NCI-H82 (cell line): ENCODE measurements around the gene SDCCAG8.

Experiments
- DNase-seq: peaks from one replicate; lab custom pipeline; 2025; lab: John Stamatoyannopoulos, UW

Gene SDCCAG8

DNA sequence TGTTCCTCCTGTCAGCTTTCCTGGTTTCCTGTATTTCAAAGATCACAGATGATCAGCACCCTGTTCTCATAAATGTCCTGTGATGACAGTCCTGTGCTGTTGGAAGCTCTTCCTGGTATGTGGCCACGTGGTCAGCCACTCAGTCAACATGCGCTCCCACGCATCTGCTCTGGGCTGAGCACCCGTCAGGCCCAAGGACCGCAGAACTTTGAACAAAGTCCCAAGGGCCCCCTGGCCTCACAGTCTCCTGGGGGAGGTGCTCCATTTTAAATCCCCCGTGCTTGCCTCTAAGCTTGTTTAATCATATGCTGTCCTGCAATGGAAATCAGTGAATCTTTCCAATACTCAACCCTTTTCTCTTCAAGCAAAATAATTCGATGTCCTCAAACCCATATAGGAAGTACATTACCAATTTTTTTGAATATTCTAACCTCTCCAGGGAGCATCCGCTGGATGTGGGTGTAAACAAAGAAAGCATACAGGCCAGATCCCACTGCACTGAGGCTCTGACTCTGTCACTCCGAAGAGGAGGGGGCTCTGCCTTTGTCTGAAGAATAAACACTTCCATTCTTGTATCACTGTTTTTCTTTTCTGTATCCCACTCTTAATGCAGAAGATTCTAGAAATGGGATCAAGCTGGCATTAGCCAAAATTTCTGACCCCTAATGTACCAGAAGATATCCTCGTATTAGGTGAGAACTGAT lies 250.3 kb downstream of the SDCCAG8 start:
- peak; percentile 66 for DNase-seq

DNA sequence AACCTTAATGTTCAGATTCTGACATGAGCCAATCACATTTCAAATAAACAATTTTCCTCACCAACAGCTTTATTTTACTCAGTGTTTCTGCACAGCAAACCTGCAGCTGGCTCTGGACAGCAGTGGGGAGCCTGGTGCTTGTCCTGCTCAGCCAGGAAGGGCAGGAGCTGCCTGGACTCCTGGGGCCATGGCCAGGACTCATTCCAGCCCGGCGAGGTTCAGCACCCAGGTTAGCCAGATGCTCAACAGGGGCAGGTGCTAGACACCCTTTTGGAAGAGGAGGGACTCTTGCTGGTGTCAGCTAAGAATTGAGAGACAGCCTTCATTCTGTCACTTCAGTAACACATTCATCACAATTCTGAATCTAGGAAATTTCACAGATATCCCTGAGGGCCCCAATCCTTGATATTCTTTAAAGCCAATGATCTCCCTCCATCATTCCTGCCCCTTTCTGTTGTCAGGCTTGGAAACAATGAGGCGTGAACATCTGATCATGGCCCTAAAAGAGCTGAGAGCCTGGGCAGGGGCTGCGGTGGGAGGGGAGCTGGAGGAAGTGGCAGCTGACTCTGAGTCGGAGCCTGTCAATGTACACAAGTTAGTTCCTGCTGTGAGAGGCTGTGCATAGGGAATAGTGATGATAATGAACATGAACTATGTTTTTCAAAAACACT lies 251.3 kb downstream of the SDCCAG8 start:
- no peak for DNase-seq

DNA sequence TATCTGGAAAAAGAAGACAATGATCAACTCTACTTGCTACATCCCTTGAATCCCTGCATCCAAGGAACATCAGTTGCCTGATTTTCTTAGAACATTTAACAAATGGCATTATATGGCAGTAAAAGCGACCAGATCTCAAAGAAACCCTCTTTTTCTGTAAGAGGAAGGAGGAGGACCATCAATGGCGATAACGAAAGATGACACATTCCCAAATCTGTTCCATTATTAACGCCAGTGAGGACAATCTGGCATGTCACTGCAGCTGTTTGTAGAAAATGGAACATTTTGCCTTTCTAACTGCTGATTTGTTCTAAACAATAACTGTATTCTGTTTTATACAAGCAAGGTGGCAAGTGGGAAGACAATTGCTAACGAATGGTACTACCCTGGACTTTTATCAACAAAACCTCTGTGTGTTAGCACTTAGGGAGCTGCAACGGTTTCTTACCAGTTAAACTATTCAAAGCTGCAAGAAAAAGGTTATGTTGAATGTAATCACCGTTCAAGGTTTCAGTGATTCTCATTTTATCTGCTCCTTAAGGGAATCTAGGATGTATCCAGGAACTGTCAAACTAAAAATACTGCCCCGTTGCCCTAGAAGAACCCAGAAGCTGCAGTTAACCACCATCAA lies 251.9 kb downstream of the SDCCAG8 start:
- no peak for DNase-seq

DNA sequence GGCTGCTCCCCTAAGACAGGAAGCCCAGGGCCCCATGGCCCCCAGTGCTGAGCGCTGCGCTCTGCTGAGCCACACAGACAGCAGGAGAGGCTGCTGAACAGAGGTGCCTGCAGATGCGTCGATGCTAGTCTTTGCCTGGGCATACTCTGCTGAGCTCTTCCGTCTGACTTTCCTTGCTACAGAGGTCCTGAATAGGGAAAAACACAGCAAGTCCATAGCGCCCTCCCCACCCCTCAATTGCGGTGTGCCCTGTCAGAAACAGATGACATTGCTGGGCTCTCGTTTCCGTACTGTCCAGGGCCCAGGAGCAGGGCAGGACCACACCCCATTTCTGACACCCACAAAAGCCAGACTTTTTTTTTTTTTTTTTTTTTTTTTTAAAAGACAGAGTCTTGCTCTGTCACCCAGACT lies 252.5 kb downstream of the SDCCAG8 start:
- no peak for DNase-seq

DNA sequence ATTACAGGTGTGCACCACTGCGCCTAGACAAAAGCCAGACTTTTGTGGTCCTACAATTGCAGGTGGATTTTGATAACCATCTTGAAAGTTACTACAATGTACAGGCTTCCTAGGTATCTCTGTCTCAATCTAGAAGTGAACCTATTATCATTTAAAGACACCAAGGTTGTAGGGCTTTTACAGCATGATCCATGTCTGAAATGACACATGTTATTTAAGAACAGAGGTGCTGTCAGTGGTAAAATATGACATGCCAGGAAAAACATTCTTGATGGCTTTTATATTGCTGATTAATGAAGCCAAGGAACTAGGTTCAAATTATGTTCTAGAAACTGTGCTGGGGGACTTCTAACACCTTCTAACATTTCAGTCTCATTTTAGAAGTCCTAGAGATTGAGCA lies 253.1 kb downstream of the SDCCAG8 start:
- no peak for DNase-seq

DNA sequence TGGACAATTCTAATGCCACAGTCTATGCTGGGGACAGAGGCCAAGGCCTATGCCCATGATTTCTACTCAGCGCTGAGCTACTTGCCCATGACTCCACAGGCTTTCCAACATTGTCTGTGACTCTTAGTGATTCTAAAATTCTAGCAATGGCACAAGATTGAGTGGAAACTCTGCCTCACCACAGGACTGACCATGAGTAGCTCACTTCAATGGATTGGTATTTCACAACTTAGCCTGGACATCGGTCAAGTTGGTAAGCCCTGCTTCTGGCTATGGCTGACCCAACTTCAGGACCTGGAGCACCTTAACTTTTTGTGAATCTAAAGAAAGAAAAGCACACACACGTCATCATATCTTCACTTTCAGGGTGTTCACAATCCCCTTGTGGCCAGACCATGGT lies 255.1 kb downstream of the SDCCAG8 start:
- no peak for DNase-seq

DNA sequence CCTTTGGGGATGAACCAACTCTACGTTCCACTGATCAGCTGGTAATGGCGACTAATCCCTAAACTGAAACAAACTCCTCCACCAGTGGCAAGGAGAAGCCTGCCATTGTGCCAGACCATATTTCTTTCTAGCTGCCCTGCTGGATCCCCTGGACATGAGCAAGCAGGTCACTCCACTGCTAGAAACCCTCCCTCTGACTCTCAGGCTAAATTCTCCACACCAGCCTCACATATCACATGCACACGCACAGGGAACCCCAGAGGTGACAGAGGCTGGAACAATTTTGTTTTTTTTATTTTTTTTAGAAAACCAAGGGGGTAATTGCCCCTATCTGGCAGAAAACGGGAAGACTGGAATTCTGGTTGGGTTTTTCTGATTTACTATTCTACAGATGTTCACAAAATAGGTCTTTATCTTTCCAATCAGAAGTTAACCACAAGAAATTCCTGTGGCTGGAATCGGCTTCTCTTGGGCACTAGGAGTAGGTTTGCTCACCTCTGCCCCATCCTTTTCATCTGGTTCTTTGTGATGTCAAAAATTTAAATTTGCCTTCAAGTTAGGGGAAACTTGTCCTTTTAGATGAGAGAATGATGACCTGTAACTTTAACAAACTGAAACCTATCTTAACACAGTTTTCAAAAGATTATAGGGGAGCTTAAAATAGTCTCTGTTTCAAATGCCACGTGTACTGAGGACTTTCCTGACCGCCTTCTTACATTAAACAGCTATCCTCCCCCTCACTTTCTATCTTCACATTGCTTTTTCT lies 258.1 kb downstream of the SDCCAG8 start:
- DNase-seq: no peak

DNA sequence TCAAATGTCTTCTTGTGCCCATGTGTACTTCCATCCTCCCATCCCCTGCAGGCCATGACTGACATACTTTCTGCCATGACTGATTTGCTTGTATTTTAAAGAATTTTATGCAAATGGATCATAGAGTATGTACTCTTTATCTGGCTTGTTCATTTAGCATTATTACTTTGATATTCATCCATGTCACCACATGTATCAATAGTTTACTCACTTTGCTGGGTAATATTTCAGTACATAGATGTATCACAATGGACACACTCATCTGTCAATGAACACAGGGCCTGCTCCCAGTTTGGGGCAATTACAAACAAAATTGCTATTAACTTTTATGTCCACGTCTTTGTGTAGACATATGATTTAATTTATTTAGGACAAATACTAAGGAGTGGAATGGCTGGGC lies 259.1 kb downstream of the SDCCAG8 start:
- DNase-seq: no peak

DNA sequence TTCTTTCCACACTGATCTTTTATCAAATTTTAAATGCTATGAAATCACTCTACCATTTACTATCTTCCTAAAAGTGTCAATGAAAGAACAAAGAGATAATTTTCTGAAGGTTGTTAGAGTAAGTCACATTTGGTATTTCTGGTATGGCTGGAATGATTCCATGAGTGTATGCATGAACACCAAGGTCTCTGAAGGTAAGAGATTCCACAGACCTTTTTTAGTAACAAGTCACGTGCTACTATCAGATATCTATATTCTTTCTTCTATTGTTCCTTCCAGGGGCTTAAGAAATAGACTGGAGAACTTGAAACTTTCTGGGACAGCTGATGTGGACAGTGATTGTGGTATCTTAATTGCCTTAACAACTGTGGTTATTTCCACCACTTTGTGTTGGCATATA lies 265.0 kb downstream of the SDCCAG8 start:
- no peak for DNase-seq

DNA sequence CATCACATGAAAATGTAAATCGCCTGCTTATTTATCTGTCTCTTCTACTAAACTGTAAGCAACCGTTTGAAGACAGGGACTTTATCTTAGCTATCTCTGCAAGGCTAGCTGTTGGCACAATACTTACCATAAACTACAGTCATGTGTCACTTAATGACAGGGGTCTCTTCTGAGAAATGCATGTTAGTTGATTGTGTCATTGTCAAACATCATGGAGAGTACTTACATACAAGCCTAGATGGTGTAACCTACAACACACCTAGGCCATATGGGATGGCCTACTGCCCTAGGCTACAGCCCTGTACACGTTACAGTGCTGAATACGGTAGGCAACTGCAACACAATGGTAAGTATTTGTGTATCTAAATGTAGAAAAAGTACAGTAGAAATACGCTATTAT lies 267.9 kb downstream of the SDCCAG8 start:
- DNase-seq: no peak

DNA sequence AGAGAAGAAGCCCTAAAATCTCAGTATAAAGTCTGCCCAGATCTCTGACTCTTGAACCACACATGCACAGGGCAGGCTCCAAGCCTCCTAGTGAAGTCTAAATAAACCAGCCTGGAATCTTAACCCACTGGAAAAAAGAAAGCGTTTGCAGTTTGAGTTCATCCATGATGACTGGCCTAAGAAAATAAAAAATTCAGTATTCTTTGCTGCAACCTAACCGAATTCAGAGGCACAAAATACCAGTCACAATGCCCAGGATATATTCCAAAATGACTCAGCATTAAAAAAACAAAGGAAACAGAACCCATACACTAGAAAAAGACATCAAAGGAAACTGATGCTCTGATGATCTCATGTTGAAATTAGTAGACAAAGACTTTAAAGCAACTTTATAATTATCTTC lies 269.2 kb downstream of the SDCCAG8 start:
- no peak for DNase-seq

DNA sequence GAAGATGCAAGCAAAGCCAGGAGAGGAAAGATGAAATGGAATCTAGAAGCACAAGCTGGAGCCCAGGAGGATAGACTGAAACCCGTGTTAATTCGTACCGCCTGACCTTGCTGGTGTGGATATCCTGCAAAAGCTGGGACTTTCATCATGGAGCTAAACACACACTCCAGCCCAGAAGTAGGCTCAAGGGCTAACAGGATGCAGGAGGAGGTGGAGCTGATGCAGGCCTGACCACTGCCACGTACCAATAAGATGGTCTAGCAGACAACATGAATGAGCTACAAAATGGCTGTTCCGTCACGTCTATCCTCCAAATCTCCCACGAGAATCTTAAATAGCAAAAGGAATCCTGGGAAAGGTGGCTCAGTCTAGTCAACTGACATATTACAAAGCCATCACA lies 270.3 kb downstream of the SDCCAG8 start:
- no peak for DNase-seq

DNA sequence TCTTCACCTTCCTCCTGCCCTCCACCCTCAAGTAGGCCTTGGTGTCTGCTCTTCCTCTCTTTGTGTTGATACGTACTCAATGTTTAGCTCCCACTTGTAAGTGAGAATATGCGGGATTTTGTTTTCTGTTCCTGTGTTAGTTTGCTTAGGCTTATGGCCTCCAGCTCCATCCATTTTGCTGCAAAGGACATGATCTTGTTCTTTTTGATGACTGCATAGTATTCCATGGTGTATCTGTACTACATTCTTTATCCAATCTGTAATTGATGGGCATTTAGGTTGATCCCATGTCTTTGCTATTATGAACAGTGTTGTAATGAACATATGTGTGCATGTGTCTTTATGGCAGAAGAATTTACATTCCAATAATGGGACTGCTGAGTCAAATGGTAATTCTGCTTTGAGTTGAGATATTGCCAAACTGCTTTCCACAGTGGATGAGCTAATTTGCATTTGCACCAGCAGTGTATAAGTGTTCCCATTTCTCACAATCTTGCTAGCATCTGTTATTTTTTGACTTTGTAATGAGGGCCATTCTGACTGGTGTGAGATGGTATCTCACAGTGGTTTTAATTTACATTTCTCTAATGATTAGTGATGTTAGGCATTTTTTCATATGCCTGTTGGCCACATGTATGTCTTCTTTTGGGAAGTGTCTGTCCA lies 272.7 kb downstream of the SDCCAG8 start:
- no peak for DNase-seq

DNA sequence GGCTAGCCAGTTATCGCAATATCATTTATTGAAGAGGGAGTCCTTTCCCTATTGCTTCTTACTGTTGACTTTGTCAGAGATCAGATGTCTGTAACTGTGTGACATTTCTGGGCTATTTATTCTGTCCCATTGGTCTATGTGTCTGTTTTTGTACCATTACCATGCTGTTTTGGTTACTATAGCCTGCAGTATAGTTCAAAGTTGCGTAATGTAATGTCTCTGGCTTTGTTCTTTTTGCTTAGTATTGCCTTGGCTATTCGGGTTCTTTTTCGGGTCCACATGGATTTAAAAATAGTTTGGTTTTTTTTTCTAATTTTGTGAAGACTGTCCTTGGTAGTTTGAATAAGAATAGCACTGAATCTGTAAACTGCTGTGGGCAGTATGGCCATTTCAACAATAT lies 273.7 kb downstream of the SDCCAG8 start:
- DNase-seq: no peak

DNA sequence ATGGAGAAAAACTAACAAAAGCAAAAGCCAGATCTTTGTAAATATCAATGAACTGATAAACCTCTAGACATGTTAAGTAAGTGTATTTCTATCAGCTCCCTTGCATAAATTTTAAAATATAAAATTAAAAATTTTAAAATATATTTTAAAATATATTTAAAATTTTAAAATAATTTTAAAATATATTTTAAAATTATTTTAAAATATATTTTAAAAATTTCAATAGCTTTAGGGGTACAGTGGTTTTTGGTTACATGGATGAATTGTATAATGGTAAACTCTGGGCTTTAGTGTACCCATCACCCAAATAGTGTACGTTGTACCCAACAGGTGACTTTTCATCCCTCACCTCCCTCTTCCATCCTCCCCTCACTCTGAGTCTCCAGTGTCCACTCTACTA lies 279.2 kb downstream of the SDCCAG8 start:
- no peak for DNase-seq

DNA sequence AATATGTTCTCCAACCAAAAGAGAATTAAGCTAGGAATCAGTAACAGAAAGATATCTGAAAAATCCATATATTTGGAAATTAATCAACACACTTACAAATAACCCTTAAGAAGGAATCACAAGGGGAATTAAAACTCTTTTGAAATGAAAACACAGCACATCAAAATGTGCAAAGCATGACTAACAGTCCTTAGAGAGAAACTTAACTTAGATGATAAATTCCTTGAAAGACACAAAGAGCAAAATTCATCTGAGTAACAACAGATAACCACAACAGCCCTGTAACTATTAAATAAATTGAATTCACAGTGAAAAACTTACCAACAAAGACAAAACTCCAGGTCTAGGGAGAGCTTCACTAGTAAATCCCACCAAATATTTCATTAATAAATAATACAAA lies 283.8 kb downstream of the SDCCAG8 start:
- DNase-seq: no peak

DNA sequence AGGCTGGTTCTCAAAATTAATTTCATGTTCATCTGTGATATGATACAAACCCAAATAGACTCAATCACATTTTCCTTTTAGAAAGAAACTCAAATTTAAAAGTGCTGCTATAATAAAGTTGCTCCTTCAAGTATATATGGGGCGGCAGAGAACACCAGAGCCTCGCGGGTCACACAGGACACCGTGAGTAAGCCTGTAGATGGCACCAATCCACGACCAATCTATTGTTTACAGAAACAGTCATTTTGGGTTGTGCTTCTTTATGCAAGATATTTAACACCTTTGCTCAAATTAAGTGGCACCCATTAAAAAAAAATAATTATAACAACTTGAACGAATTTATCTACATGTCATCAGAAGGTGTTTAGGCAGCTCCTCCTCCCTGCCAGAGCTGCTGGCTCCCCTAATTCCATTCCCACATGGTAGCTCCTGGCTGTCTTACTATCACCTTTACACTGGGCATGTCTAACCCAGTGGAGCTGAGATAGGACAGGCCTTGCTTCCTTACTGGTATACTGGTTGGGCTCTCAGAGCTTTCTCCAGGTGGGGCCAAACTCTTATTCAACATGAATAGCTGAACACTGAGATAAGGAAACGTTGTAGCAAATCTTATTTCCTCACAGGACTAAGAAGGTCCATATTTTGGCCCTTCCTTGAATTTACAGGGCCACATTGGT lies 287.0 kb downstream of the SDCCAG8 start:
- no peak for DNase-seq

DNA sequence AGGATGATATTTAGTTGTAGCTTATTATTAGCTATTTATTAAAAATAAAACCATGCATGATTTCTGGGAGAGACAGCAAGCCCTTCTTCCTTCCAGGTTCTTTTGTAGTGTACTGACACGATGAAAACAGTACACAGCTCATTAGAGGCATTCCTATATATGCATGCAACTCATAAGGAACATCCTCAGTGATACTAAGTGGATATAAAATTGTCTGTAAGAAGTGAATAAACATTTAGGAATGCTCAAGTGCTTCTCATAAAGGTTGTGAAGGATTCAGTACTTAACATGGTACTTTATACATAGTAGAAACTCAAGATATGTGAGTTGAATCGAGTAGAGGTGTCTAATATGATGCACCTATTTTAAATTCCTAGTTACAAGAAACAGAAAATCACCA lies 287.7 kb downstream of the SDCCAG8 start:
- no peak for DNase-seq

DNA sequence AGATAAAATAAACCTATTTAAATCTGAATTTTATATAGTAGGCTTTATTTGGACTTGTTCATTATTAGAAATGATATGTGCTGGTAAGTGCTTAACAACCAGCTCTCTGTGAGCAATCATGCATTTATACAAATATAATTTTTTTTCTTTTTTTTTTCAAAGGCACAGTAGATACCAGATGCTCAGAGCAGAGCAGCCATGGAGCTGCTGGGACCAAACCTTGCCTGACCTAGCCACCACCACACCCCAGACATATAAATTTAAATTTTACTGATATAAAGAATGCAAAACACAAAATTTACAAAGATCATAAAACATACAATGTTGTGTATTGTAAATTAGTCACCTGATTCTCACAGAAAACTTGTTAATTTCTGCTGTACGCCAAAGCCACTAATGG lies 290.6 kb downstream of the SDCCAG8 start:
- no peak for DNase-seq

DNA sequence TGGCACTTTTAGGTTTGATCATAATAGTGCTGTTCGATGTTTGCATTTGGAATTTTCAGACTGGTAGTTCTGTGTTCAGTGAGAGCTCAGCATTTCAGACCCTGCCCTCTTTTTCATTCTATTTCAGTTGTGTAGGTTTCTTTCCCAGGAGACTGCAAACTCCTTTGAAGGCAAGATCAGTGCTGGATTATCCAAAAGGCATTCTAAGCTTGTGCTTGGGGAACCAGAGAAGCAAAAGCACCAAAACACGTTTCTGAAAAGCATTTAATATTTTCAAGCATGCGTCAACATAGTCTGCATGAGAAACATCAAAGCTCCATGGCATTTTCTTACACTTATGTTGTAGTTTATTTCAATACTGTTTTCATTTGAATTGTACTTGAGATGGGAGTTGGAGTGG lies 292.1 kb downstream of the SDCCAG8 start:
- DNase-seq: no peak

DNA sequence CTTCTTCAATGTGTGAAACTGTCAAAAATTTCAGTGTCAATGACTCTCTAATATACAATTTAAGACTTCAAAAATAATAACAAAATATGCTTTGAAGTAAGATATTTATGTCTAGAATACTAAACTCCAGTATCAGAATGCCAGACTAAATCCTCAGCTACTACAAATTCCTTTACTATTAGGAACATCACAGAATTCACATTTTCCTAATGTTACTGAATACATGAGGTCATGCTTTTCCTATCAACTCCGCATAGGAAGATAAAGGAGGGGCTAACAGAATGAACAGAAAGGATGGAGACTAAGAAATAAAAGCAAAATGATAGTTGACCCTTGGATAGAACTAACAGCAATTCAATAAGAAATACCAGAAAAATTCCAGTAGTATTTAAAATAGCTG lies 292.7 kb downstream of the SDCCAG8 start:
- DNase-seq: no peak

DNA sequence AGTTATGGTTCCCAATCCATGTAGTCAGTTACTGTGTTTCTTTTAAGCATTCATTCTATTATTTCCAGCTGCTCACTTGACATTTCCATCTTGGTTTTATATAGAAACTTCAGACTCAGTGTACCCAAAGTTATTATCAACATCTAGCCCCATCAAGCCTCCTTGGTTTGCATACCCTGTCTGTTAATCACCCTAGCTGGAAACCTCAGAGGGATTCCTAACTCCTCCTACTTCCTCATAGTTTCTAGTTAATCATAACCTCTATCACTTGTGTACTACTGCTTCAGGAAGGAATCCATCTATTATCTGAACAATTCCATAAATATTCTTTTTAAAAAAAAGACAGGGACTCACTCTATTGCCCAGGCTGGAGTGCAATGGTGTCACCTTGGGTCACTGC lies 293.3 kb downstream of the SDCCAG8 start:
- no peak for DNase-seq
